ENCODE results near the gene C2CD3. TPM values are rescaled to one million over a fixed set of nuclear protein-coding genes. Genes with fewer than 3 reads are reported as not detected.

C2CD3 gene
- total RNA-seq, result 10 to 100 TPM; 14.7 to 16.9 TPM

GRCh38 chr11:74170694-74171629 lies at the start of gene C2CD3, which contains the start of gene PPME1:
Gene C2CD3 (minus strand): TSS chr11:74171002. CDS start chr11:74170792, 210 bp downstream.
Gene PPME1 (plus strand): TSS chr11:74171289. CDS start chr11:74171422, 133 bp downstream.

GRCh38 chr11:74008373-74009229 lies 162.2 kb downstream of the C2CD3 start, which contains the start of gene UCP3:
Gene UCP3 (minus strand): TSS chr11:74009085. CDS start chr11:74007042, 2,043 bp downstream.

GRCh38 chr11:73982595-73982989 lies 188.2 kb downstream of the C2CD3 start, which contains the start of gene UCP2:
Gene UCP2 (minus strand): TSS chr11:73982843. CDS start chr11:73978378, 4,465 bp downstream.

Small RNA genes within 50 kb of the gene (small RNA-seq; reads per million reads assigned to genes)
- 0 reads per million in 2 donors for gene AP002392.1

Other genes with a start within 250 kb of the C2CD3 start
- gene DNAJB13, start 220.0 kb downstream of the C2CD3 start, total RNA-seq, result not detected
- gene UCP2, start 188.2 kb downstream of the C2CD3 start, total RNA-seq, result 1 to 10 TPM; 1.0 to 2.7 TPM
- under 1 TPM; 0.33 to 0.34 TPM for gene UCP3, start 161.9 kb downstream of the C2CD3 start, total RNA-seq
- 10 to 100 TPM; 29.3 to 32.0 TPM for gene PPME1, start 287 bp upstream of the C2CD3 start, total RNA-seq
- under 1 TPM in 1 of 2 donors, not detected in 1; 0.33 TPM for gene P4HA3, start 140.6 kb upstream of the C2CD3 start, total RNA-seq
- 1 to 10 TPM; 2.3 to 4.1 TPM for gene PGM2L1, start 227.4 kb upstream of the C2CD3 start, total RNA-seq

All from melanocyte of skin (primary cell).